ENCODE results near the gene SRF. TPM values are rescaled to one million over a fixed set of nuclear protein-coding genes. Genes with fewer than 3 reads are reported as not detected.

Gene SRF
- total RNA-seq, 1 experiment from 2014 or later, result 31.3 TPM

DNA sequence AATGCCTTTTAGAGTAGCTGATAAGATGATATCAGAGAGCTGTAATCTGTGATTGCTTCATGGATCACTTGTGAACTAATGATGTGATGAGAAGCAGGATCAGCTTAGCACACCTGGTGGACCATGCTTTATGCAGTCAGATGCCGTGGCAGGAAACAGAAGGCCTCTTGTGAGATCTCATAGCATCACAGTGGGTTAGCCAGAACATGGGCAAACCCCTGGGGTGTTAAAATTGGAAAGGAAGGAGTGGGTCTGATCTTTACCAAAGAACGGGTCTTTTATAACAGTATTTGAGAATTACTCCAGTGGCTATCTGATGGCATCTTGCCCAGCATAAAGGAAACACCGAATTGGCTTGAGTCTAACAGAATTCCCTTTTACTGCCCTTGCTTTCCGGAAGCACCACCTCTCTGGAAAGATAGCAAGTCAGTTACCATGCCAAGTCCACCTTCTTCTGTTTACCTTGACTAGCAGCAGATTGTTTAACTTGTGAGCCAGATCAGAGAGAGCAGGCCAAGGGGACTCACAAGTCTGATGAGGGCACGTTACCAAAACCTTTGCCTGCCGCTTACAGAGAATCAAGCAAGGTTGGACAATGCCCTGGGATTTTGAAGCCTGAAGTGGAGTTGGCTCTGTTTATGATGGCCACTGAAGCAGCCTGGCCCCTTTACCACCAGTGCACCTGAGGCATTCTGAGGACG lies 20.9 kb upstream of the SRF start:
- no peak for DNase-seq
- ChIA-PET CTCF (no interaction called here), POLR2A (interaction anchor here (0.6 kb wide), 1 partner anchor 92 kb away, joined by 3 read pairs; no protein-coding TSS in a partner anchor)
- TF ChIP-seq, protein P1, sequence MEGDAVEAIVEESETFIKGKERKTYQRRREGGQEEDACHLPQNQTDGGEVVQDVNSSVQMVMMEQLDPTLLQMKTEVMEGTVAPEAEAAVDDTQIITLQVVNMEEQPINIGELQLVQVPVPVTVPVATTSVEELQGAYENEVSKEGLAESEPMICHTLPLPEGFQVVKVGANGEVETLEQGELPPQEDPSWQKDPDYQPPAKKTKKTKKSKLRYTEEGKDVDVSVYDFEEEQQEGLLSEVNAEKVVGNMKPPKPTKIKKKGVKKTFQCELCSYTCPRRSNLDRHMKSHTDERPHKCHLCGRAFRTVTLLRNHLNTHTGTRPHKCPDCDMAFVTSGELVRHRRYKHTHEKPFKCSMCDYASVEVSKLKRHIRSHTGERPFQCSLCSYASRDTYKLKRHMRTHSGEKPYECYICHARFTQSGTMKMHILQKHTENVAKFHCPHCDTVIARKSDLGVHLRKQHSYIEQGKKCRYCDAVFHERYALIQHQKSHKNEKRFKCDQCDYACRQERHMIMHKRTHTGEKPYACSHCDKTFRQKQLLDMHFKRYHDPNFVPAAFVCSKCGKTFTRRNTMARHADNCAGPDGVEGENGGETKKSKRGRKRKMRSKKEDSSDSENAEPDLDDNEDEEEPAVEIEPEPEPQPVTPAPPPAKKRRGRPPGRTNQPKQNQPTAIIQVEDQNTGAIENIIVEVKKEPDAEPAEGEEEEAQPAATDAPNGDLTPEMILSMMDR (IDR thresholded peaks at IDR 0.05; ENCODE audit: insufficient read depth in 1 of 2, low read depth in 1 of 2, low read length in 1 of 2, severe bottlenecking in 1 of 2, unreplicated experiment in 1 of 2), result no peak
- BruUV-seq (replicated peaks), result no TSS peak
- H3K4me1 ChIP-seq, result no peaks in the 10 kb centered on the region
- H3K4me3 ChIP-seq (ENCODE audit: low read depth, low read length), result no peak overlapping the region
- Mint-ChIP-seq H3K27me3 (ENCODE audit: insufficient read depth, unreplicated experiment) (no peaks in the 10 kb centered on the region), H3K27ac (ENCODE audit: unreplicated experiment) (no peak overlapping the region), H3K4me1 (ENCODE audit: low read depth, unreplicated experiment) (no peaks in the 10 kb centered on the region), H3K9me3 (ENCODE audit: unreplicated experiment) (no peaks in the 10 kb centered on the region), H3K4me3 (ENCODE audit: unreplicated experiment) (no peak overlapping the region), H3K36me3 (ENCODE audit: insufficient read depth, unreplicated experiment) (peaks cover 47% of the 10 kb centered on the region)
- peaks cover 2% of the 10 kb centered on the region for H3K36me3 ChIP-seq (ENCODE audit: control insufficient read depth, insufficient read depth, low read length)
- H3K9me3 ChIP-seq, result no peaks in the 10 kb centered on the region
- intact Hi-C loops (cut with micrococcal nuclease; ENCODE audit: unreplicated experiment), result no loop called here
- no peaks in the 10 kb centered on the region for H3K27me3 ChIP-seq (replicated peaks; ENCODE audit: control insufficient read depth, insufficient read depth, low read length)

DNA sequence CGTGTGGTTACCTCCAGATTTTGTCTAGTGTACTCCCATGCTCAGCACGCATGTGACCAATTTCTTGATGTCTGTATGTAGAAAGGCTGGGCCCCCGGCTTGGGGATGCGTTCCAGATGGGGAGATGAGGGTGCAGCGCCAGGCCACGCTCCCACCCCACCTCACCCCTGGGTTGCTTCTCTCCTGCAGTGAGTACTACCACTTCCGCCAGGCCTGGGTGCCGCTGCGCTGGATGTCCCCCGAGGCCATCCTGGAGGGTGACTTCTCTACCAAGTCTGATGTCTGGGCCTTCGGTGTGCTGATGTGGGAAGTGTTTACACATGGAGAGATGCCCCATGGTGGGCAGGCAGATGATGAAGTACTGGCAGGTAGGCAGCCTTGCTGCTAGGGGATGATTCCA lies 11.5 kb upstream of the SRF start:
- no peak overlapping the region for H3K4me3 Mint-ChIP-seq (ENCODE audit: unreplicated experiment)
- no peaks in the 10 kb centered on the region for H3K4me1 Mint-ChIP-seq (ENCODE audit: low read depth, unreplicated experiment)
- H3K36me3 ChIP-seq (ENCODE audit: control insufficient read depth, insufficient read depth, low read length), result no peaks in the 10 kb centered on the region
- peaks cover 26% of the 10 kb centered on the region for H3K36me3 Mint-ChIP-seq (ENCODE audit: insufficient read depth, unreplicated experiment)
- ChIA-PET CTCF (no interaction called here), POLR2A (no interaction called here)
- TF ChIP-seq, protein P1 (IDR thresholded peaks at IDR 0.05; ENCODE audit: insufficient read depth in 1 of 2, low read depth in 1 of 2, low read length in 1 of 2, severe bottlenecking in 1 of 2, unreplicated experiment in 1 of 2), result no peak
- no TSS peak for BruUV-seq (replicated peaks)
- no peaks in the 10 kb centered on the region for H3K9me3 ChIP-seq
- no peak overlapping the region for H3K27ac Mint-ChIP-seq (ENCODE audit: unreplicated experiment)
- H3K27me3 ChIP-seq (replicated peaks; ENCODE audit: control insufficient read depth, insufficient read depth, low read length), result no peaks in the 10 kb centered on the region
- no peak for DNase-seq
- intact Hi-C loops (cut with micrococcal nuclease; ENCODE audit: unreplicated experiment), result no loop called here
- H3K4me1 ChIP-seq, result no peaks in the 10 kb centered on the region
- H3K4me3 ChIP-seq (ENCODE audit: low read depth, low read length), result no peak overlapping the region
- H3K9me3 Mint-ChIP-seq (ENCODE audit: unreplicated experiment), result no peaks in the 10 kb centered on the region
- H3K27me3 Mint-ChIP-seq (ENCODE audit: insufficient read depth, unreplicated experiment), result no peaks in the 10 kb centered on the region

DNA sequence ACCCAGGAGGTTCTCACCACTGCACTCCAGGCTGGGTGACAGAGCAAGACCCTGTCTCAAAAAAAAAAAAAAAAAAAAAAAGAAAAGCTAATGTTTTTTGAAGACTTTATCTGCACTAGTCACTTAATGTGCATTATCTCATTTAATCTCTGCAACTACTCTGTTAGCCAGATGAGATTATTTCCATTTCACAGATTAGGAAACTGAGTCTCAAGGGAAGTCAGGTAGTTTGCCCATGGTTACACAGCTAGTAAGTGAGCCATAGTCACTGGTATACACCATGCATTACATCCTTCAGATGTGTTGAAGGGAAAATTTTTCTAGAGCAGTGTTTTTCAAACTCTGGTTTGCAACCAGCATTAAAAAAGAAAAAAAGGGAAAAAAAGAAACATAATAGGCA lies 7.2 kb upstream of the SRF start:
- intact Hi-C loops (cut with micrococcal nuclease; ENCODE audit: unreplicated experiment), result no loop called here
- Mint-ChIP-seq H3K27me3 (ENCODE audit: insufficient read depth, unreplicated experiment) (no peaks in the 10 kb centered on the region), H3K27ac (ENCODE audit: unreplicated experiment) (no peak overlapping the region), H3K9me3 (ENCODE audit: unreplicated experiment) (no peaks in the 10 kb centered on the region), H3K36me3 (ENCODE audit: insufficient read depth, unreplicated experiment) (peaks cover 9% of the 10 kb centered on the region), H3K4me1 (ENCODE audit: low read depth, unreplicated experiment) (no peaks in the 10 kb centered on the region), H3K4me3 (ENCODE audit: unreplicated experiment) (no peak overlapping the region)
- BruUV-seq (replicated peaks), result no TSS peak
- H3K4me3 ChIP-seq (ENCODE audit: low read depth, low read length), result no peak overlapping the region
- H3K36me3 ChIP-seq (ENCODE audit: control insufficient read depth, insufficient read depth, low read length), result no peaks in the 10 kb centered on the region
- H3K27me3 ChIP-seq (replicated peaks; ENCODE audit: control insufficient read depth, insufficient read depth, low read length), result no peaks in the 10 kb centered on the region
- H3K4me1 ChIP-seq, result no peaks in the 10 kb centered on the region
- ChIA-PET CTCF (interaction anchor here (0.7 kb wide), 1 partner anchor 112 kb away, joined by 4 read pairs; no protein-coding TSS in a partner anchor), POLR2A (interaction anchor here (0.6 to 1.0 kb wide), 4 partner anchors 9 to 206 kb away, joined by 4 to 6 read pairs (median 4); no protein-coding TSS in a partner anchor)
- TF ChIP-seq, protein P1 (IDR thresholded peaks at IDR 0.05; ENCODE audit: insufficient read depth in 1 of 2, low read depth in 1 of 2, low read length in 1 of 2, severe bottlenecking in 1 of 2, unreplicated experiment in 1 of 2), result no peak
- H3K9me3 ChIP-seq, result no peaks in the 10 kb centered on the region
- DNase-seq, result no peak

All from Caco-2 (cell line).